ENCODE results near the gene NPW. TPM values are rescaled to one million over a fixed set of nuclear protein-coding genes. Genes with fewer than 3 reads are reported as not detected.

NPW gene
- total RNA-seq, 1 donor from 2014 or later: 0.82 TPM

GRCh38 chr16:2036200-2036966 is 16.8 kb downstream of the NPW start:
- Mint-ChIP-seq H3K27me3 (ENCODE audit: unreplicated experiment) (peaks cover 2% of the 10 kb centered on the region), H3K27ac (ENCODE audit: unreplicated experiment) (no peak overlapping the region), H3K36me3 (ENCODE audit: low read depth, unreplicated experiment) (no peaks in the 10 kb centered on the region), H3K4me1 (ENCODE audit: unreplicated experiment) (peaks cover 10% of the 10 kb centered on the region), H3K9me3 (ENCODE audit: unreplicated experiment) (no peaks in the 10 kb centered on the region), H3K4me3 (ENCODE audit: unreplicated experiment) (no peak overlapping the region)
- no peak for DNase-seq (ENCODE audit: low spot score)
- no peak for TF ChIP-seq CTCF (IDR thresholded peaks at IDR 0.05; ENCODE audit: unreplicated experiment)

- Mint-ChIP-seq H3K4me3 (ENCODE audit: unreplicated experiment) (no peak overlapping the region), H3K36me3 (ENCODE audit: low read depth, unreplicated experiment) (no peaks in the 10 kb centered on the region), H3K27me3 (ENCODE audit: unreplicated experiment) (peaks cover 7% of the 10 kb centered on the region), H3K4me1 (ENCODE audit: unreplicated experiment) (peaks cover 7% of the 10 kb centered on the region), H3K27ac (ENCODE audit: unreplicated experiment) (no peak overlapping the region), H3K9me3 (ENCODE audit: unreplicated experiment) (no peaks in the 10 kb centered on the region)
- no peak for TF ChIP-seq CTCF (IDR thresholded peaks at IDR 0.05; ENCODE audit: unreplicated experiment)
- no peak for DNase-seq (ENCODE audit: low spot score)
Observed at GRCh38 chr16:2037115-2037514, 17.5 kb downstream of the NPW start.

GRCh38 chr16:2037647-2038381 is 18.2 kb downstream of the NPW start:
- Mint-ChIP-seq H3K9me3 (ENCODE audit: unreplicated experiment) (no peaks in the 10 kb centered on the region), H3K27ac (ENCODE audit: unreplicated experiment) (no peak overlapping the region), H3K36me3 (ENCODE audit: low read depth, unreplicated experiment) (no peaks in the 10 kb centered on the region), H3K4me1 (ENCODE audit: unreplicated experiment) (peaks cover 2% of the 10 kb centered on the region), H3K4me3 (ENCODE audit: unreplicated experiment) (no peak overlapping the region), H3K27me3 (ENCODE audit: unreplicated experiment) (peaks cover 7% of the 10 kb centered on the region)
- DNase-seq (ENCODE audit: low spot score): no peak
- TF ChIP-seq CTCF (IDR thresholded peaks at IDR 0.05; ENCODE audit: unreplicated experiment): no peak

GRCh38 chr16:2038382-2039231 is 19.0 kb downstream of the NPW start:
- Mint-ChIP-seq H3K4me1 (ENCODE audit: unreplicated experiment) (peaks cover 2% of the 10 kb centered on the region), H3K36me3 (ENCODE audit: low read depth, unreplicated experiment) (no peaks in the 10 kb centered on the region), H3K27ac (ENCODE audit: unreplicated experiment) (no peak overlapping the region), H3K27me3 (ENCODE audit: unreplicated experiment) (peaks cover 7% of the 10 kb centered on the region), H3K9me3 (ENCODE audit: unreplicated experiment) (no peaks in the 10 kb centered on the region), H3K4me3 (ENCODE audit: unreplicated experiment) (no peak overlapping the region)
- no peak for TF ChIP-seq CTCF (IDR thresholded peaks at IDR 0.05; ENCODE audit: unreplicated experiment)
- no peak for DNase-seq (ENCODE audit: low spot score)
